DND-41 (cell line): ENCODE results near the gene PTPRH.

Experiments
- CTCF ChIP-seq: IDR thresholded peaks from 2 replicates; pipeline ENCODE4 v1.5.1; 2012; ENCODE audit warnings: borderline replicate concordance, low read length, moderate library complexity, mild to moderate bottlenecking; ENCODE audit not compliant: poor library complexity, severe bottlenecking; ENCODE audit errors: extremely low read depth
- EZH2 ChIP-seq: IDR thresholded peaks from 3 replicates; pipeline ENCODE4 v1.6.1; 2012; ENCODE audit warnings: borderline replicate concordance, low read depth, mild to moderate bottlenecking, moderate library complexity, low read length, inconsistent platforms; ENCODE audit not compliant: severe bottlenecking

- TF ChIP-seq CTCF (no peak), EZH2 (no peak)
Measured at GRCh38 chr19:55209693-55210472, 582 bp upstream of the PTPRH start.
